K562 (cell line): ENCODE measurements around the gene CYP2C9. TPM values are rescaled to one million over a fixed set of nuclear protein-coding genes. Genes with fewer than 3 reads are reported as not detected.
"Not testable (repeated sequence)": the region's sequence is repeated elsewhere in the genome, so short reads cannot be mapped to it uniquely, and the experiment has no call there.

Experiments used
- ATAC-seq: fragments of 200-7000 bp; cut with Tn5 transposase; 3 replicates; pipeline ENCODE4 v1.9.1; 2020; ENCODE audit warnings: moderate library complexity
- BruUV-seq: library from RNA; stranded (reverse); fragments of 400-500 nt; replicated peaks from 2 replicates; lab custom pipeline; 2021; lab: Mats Ljungman, UMichigan
- CTCF ChIA-PET: fragments of 300-600 bp; formaldehyde crosslinking; extraction: SDS; loops from one replicate; lab custom pipeline; 2021; ENCODE audit warnings: low intra/inter-chr PET ratio; lab: Yijun Ruan, JAX
- POLR2A ChIA-PET: fragments of 300-600, 350-650 bp; sonication (Branson Sonifier 250); formaldehyde crosslinking; extraction: SDS; loops from one replicate; lab custom pipeline; 2021; ENCODE audit warnings: antibody characterized with exemption, inconsistent platforms; lab: Yijun Ruan, JAX
- DNase-seq, 4 experiments: peaks; one replicate each; pipeline versions ENCODE4 v3.0.0 to v3.0.0-alpha.2; 2011 to 2018; ENCODE audit warnings: low spot score in 3 of 4, mixed read lengths in 3 of 4; ENCODE audit errors: extremely low read depth in 1 of 4
- FAIRE-seq: peaks from 2 replicates; lab custom pipeline; 2011; peaks lifted over from hg19 to GRCh38; lab: Jason Lieb, UNC
- H2AFZ ChIP-seq: 2 replicates; pipeline ENCODE4 v1.6.0; 2011; ENCODE audit warnings: low read depth, low read length, control low read depth, inconsistent platforms
- H3K27ac ChIP-seq: fragments of 200-600 bp; 3 replicates; pipeline ENCODE4 v1.8.0; 2011; ENCODE audit warnings: low read depth, mild to moderate bottlenecking, control low read depth, inconsistent platforms, low read length, moderate library complexity, mixed read lengths; ENCODE audit errors: extremely low read depth
- H3K27me3 ChIP-seq, 2 experiments: fragments of 300-600 bp in 1 of 2; 2 replicates in 1 of 2; 3 replicates in 1 of 2; pipeline versions ENCODE4 v1.6.0 to v1.8.0; 2011; ENCODE audit warnings: inconsistent platforms in 2 of 2, low read length in 2 of 2, mild to moderate bottlenecking in 1 of 2, mixed read lengths in 1 of 2, moderate library complexity in 1 of 2; ENCODE audit not compliant: control insufficient read depth in 2 of 2, insufficient read depth in 2 of 2
- H3K36me3 ChIP-seq: fragments of 300-600 bp; 3 replicates; pipeline ENCODE4 v1.8.0; 2011; ENCODE audit warnings: mild to moderate bottlenecking, low read length, inconsistent platforms; ENCODE audit not compliant: control insufficient read depth, insufficient read depth
- H3K4me1 ChIP-seq, 2 experiments: fragments of 200-600 bp in 1 of 2; replicated peaks in 1 of 2; 2 replicates in 1 of 2; 3 replicates in 1 of 2; pipeline versions ENCODE4 v1.5.1 to v1.8.0; 2011; ENCODE audit warnings: inconsistent platforms in 2 of 2, low read length in 2 of 2, mild to moderate bottlenecking in 1 of 2, mixed read lengths in 1 of 2, moderate library complexity in 1 of 2; ENCODE audit not compliant: control insufficient read depth in 2 of 2, insufficient read depth in 2 of 2
- H3K4me2 ChIP-seq: 2 replicates; pipeline ENCODE4 v1.6.1; 2011; ENCODE audit warnings: low read length, control low read depth, inconsistent platforms, mixed read lengths; ENCODE audit not compliant: insufficient read depth
- H3K4me3 ChIP-seq: fragments of 200-600 bp; sonication (generic), shearing (Covaris generic); 2 replicates; pipeline ENCODE4 v1.5.1; 2016; ENCODE audit warnings: control low read depth, inconsistent platforms
- H3K79me2 ChIP-seq: fragments of 200-600 bp; 3 replicates; pipeline ENCODE4 v1.8.0; 2011; ENCODE audit warnings: low read length, inconsistent platforms; ENCODE audit not compliant: control insufficient read depth, insufficient read depth
- H3K9ac ChIP-seq, 2 experiments: 2 replicates each; pipeline versions ENCODE4 v1.6.0 to v1.6.1; 2011; ENCODE audit warnings: low read depth in 2 of 2, low read length in 2 of 2, control low read depth in 1 of 2, inconsistent platforms in 1 of 2, mild to moderate bottlenecking in 1 of 2, mixed read lengths in 1 of 2; ENCODE audit not compliant: insufficient read depth in 1 of 2
- H3K9me1 ChIP-seq: one replicate; pipeline ENCODE4 v1.6.0; 2011; ENCODE audit warnings: inconsistent platforms, mild to moderate bottlenecking, low read length, moderate library complexity; ENCODE audit not compliant: control insufficient read depth, insufficient read depth
- H3K9me3 ChIP-seq: replicated peaks from 2 replicates; pipeline ENCODE4 v1.5.1; 2011; ENCODE audit warnings: low read depth, low read length, inconsistent platforms; ENCODE audit not compliant: control insufficient read depth, insufficient read depth
- H4K20me1 ChIP-seq: replicated peaks from 2 replicates; pipeline ENCODE4 v1.6.1; 2011; ENCODE audit warnings: low read length, inconsistent platforms, mixed read lengths; ENCODE audit not compliant: control insufficient read depth, insufficient read depth
- GABPA ChIP-seq: fragments of 200-800 bp; sonication (Bioruptor generic); conservative IDR thresholded peaks from 2 replicates; pipeline ENCODE4 v1.6.1; 2016; ENCODE audit warnings: low read depth, missing genetic modification characterization, missing compliant biosample characterization
- HMG20A ChIP-seq: fragments of 450-650 bp; formaldehyde crosslinking; conservative IDR thresholded peaks from 2 replicates; pipeline ENCODE4 v1.4.0; 2020; ENCODE audit warnings: mild to moderate bottlenecking, mixed read lengths
- MAX ChIP-seq: sonication (generic); formaldehyde crosslinking; IDR thresholded peaks from 2 replicates; pipeline ENCODE4 v1.9.0; 2022; ENCODE audit warnings: mild to moderate bottlenecking, missing genetic modification reagents
- NFE2L1 ChIP-seq: fragments of 450-650 bp; IDR thresholded peaks from 2 replicates; pipeline ENCODE4 v1.6.1; 2016; ENCODE audit warnings: missing genetic modification characterization, low read depth, mild to moderate bottlenecking, missing compliant biosample characterization, moderate library complexity, borderline replicate concordance
- NR3C1 ChIP-seq: sonication (generic); formaldehyde crosslinking; IDR thresholded peaks from 2 replicates; pipeline ENCODE4 v1.8.1; 2022; ENCODE audit warnings: missing genetic modification reagents
- POU5F1 ChIP-seq: fragments of 150-350 bp; IDR thresholded peaks from 2 replicates; pipeline ENCODE4 v1.6.1; 2014; ENCODE audit warnings: borderline replicate concordance, low read length, low read depth, mild to moderate bottlenecking; ENCODE audit not compliant: partially characterized antibody
- SMARCA4 ChIP-seq: fragments of 450-650 bp; IDR thresholded peaks from 2 replicates; pipeline ENCODE4 v1.6.1; 2016
- SMC3 ChIP-seq: conservative IDR thresholded peaks from 2 replicates; pipeline ENCODE4 v1.6.1; 2011; ENCODE audit warnings: low read depth, low read length, improper control_type of control experiment; ENCODE audit not compliant: insufficient read depth
- SNAPC5 ChIP-seq: fragments of 250-450 bp; sonication (Bioruptor Pico); IDR thresholded peaks from 2 replicates; pipeline ENCODE4 v1.8.0; 2021; ENCODE audit warnings: moderate library complexity, mild to moderate bottlenecking, inconsistent platforms
- TCF3 ChIP-seq: sonication (generic); formaldehyde crosslinking; IDR thresholded peaks from 2 replicates; pipeline ENCODE4 v1.4.0; 2020; ENCODE audit warnings: mild to moderate bottlenecking, missing genetic modification reagents
- ZFP91 ChIP-seq: sonication (generic); formaldehyde crosslinking; IDR thresholded peaks from 2 replicates; pipeline ENCODE4 v1.8.0; 2022; ENCODE audit warnings: mild to moderate bottlenecking, missing genetic modification reagents
- ZNF146 ChIP-seq: IDR thresholded peaks from one replicate; pipeline ENCODE4 v1.6.1; 2018; ENCODE audit warnings: missing compliant biosample characterization; ENCODE audit not compliant: unreplicated experiment
- WGBS: fragments of 100-300 bp; shearing (Covaris generic); methylation state at CpG from one replicate; pipeline ENCODE4 v1.1.6; 2016; ENCODE audit warnings: low coverage, mixed read lengths; ENCODE audit not compliant: insufficient coverage; ENCODE audit errors: missing lambda C conversion rate; 5-methylcytosine and 5-hydroxymethylcytosine counted together
- in situ Hi-C: fragments of 300-500 bp; cut with MboI; formaldehyde crosslinking; loops from 4 replicates; pipeline ENCODE4 v1.15.0; 2018; ENCODE audit warnings: inconsistent platforms, mixed read lengths
- intact Hi-C: fragments of 100-400 bp; cut with micrococcal nuclease; formaldehyde crosslinking; loops from 2 replicates; pipeline ENCODE4 v1.14.2; 2022
- polyA plus RNA-seq, 8 experiments: library from polyadenylated mRNA; depleted of rRNA in 4 of 8; stranded (reverse) in 5 of 8; unstranded in 3 of 8; fragments of >200 nt; fragmentation: Nextera tagmentation in 2 of 8; fragmentation: Illumina TruSeq in 1 of 8; extraction: Ambion mirVana in 2 of 8; extraction: Trizol in 1 of 8; gene quantifications; 2 replicates each; pipeline versions ENCODE4 v1.2.1 to v1.2.3, GENCODE V29; 2011 to 2014; ENCODE audit warnings: inconsistent platforms in 1 of 8, missing spikeins in 1 of 8
- total RNA-seq, 7 experiments: library from RNA; depleted of rRNA in 6 of 7; stranded (reverse); fragments of >200 nt in 6 of 7; fragmentation: Illumina TruSeq in 2 of 7; extraction: Trizol in 2 of 7; gene quantifications; 2 replicates each; pipeline versions ENCODE4 v1.2.1 to v1.2.3, GENCODE V29; 2011 to 2021; ENCODE audit warnings: low replicate concordance in 1 of 7
- TF ChIP-seq, protein P1 (sequence below): fragments of 450-650 bp; formaldehyde crosslinking; IDR thresholded peaks from 2 replicates; pipeline ENCODE4 v1.4.0; 2020; ENCODE audit warnings: mild to moderate bottlenecking, mixed read lengths

CYP2C9 gene
- total and polyA plus RNA-seq, 9 of the 15 experiments (the other 6 are each of a cell fraction or from before 2014, with no cell fraction given), result 0.22 TPM; not detected in 8

DNA sequence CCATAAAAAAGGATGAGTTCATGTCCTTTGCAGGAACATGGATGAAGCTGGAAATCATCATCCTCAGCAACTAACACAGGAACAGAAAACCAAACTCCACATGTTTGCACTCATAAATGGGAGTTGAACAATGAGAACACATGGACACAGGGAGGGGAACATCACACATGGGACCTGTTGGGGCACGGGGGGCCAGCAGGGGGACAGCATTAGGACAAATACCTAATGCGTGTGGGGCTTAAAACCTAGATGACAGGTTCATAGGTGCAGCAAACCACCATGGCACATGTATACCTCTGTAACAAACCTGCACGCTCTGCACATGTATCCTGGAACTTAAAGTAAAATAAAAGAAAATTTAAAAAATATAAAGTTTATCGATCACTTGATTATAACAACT lies 7.7 kb downstream of the CYP2C9 start:
- TF ChIP-seq ZNF146 (CRISPR knock-in tag), result peak; percentile 20
- FAIRE-seq, H3K27me3 ChIP-seq, H3K4me2 ChIP-seq, in situ Hi-C loops, CTCF ChIA-PET, H3K9ac ChIP-seq, H4K20me1 ChIP-seq, intact Hi-C loops, DNase-seq, H3K9me1 ChIP-seq, H3K9me3 ChIP-seq, BruUV-seq, POLR2A ChIA-PET, H3K4me1 ChIP-seq, H3K27ac ChIP-seq, H3K4me3 ChIP-seq, ATAC-seq, H3K36me3 ChIP-seq, H2AFZ ChIP-seq, H3K79me2 ChIP-seq: not testable (repeated sequence)
- WGBS, result 0% methylated on average over 4 of the region's 4 CpGs

DNA sequence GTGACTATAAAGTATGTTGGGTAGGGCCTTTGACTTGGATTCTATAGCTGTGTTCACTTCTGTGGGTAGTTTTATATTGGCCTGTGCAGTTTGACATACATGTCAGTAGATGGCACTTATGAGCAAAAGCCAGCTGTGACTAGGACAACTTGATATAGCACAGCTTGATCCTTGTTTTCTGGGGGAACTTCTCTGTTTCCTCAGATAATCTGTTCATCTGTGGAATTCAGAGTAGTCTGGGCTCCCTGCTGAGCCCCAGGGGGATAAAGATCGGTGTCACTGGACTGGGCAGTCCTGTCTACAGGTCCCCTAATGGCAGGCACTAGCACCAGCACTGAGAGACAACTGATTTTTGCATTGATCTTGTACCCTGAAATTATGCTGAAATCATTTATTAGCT lies 25.4 kb downstream of the CYP2C9 start:
- H3K27ac ChIP-seq, result no peak overlapping the region
- H3K36me3 ChIP-seq, result no peaks in the 10 kb centered on the region
- no peaks in the 10 kb centered on the region for H4K20me1 ChIP-seq
- no peak overlapping the region for H2AFZ ChIP-seq
- FAIRE-seq, result peak; percentile 72
- no peaks in the 10 kb centered on the region for H3K27me3 ChIP-seq
- in situ Hi-C loops (no loop called here), intact Hi-C loops (no loop called here)
- H3K9me1 ChIP-seq, result no peaks in the 10 kb centered on the region
- ATAC-seq, result peak; percentile 74; the same call in 2 of the 3 replicates
- no peaks in the 10 kb centered on the region for H3K4me1 ChIP-seq
- no peaks in the 10 kb centered on the region for H3K79me2 ChIP-seq
- POLR2A ChIA-PET, result interaction anchor here (0.6 kb wide), 1 partner anchor 190 kb away, joined by 3 read pairs; no protein-coding TSS in a partner anchor
- H3K9me3 ChIP-seq, result no peaks in the 10 kb centered on the region
- no TSS peak for BruUV-seq
- H3K4me3 ChIP-seq, result no peak overlapping the region
- 0% methylated on average over 1 of the region's 1 CpG for WGBS
- no peak overlapping the region for H3K4me2 ChIP-seq
- DNase-seq, result peak in 1 of 4 experiments; percentile 21
- no peak overlapping the region for H3K9ac ChIP-seq
- CTCF ChIA-PET, result no interaction called here
- TF ChIP-seq ZFP91 (no peak), MAX (no peak), GABPA (tag) (no peak), NR3C1 (CRISPR knock-in tag) (no peak), TCF3 (CRISPR knock-in tag) (no peak), POU5F1 (no peak), HMG20A (no peak), SMC3 (peak; percentile 12; the same call in 1 of the 2 replicates), NFE2L1 (no peak), SNAPC5 (CRISPR knock-in tag) (no peak), SMARCA4 (no peak)
- TF ChIP-seq, protein P1, sequence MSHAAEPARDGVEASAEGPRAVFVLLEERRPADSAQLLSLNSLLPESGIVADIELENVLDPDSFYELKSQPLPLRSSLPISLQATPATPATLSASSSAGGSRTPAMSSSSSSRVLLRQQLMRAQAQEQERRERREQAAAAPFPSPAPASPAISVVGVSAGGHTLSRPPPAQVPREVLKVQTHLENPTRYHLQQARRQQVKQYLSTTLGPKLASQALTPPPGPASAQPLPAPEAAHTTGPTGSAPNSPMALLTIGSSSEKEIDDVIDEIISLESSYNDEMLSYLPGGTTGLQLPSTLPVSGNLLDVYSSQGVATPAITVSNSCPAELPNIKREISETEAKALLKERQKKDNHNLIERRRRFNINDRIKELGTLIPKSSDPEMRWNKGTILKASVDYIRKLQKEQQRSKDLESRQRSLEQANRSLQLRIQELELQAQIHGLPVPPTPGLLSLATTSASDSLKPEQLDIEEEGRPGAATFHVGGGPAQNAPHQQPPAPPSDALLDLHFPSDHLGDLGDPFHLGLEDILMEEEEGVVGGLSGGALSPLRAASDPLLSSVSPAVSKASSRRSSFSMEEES (CRISPR knock-in tag), result no peak
